Mammary epithelial cell (primary cell): Measurements from ENCODE around the gene TLR3.

ENCODE experiments used
- EZH2 ChIP-seq: IDR thresholded peaks from 2 replicates; pipeline ENCODE4 v1.6.1; 2012; ENCODE audit warnings: low read length, inconsistent platforms, borderline replicate concordance
- TF ChIP-seq, protein P1 (sequence below), 2 donors: IDR thresholded peaks in 1 of 2; conservative IDR thresholded peaks in 1 of 2; 2 replicates each; pipeline ENCODE4 v1.5.1; 2011 to 2012; ENCODE audit warnings: inconsistent platforms in 2 of 2, low read length in 2 of 2, mild to moderate bottlenecking in 2 of 2, control low read depth in 1 of 2, low read depth in 1 of 2; ENCODE audit not compliant: insufficient read depth in 1 of 2; ENCODE audit errors: extremely low read depth in 1 of 2

- TF ChIP-seq, protein P1, sequence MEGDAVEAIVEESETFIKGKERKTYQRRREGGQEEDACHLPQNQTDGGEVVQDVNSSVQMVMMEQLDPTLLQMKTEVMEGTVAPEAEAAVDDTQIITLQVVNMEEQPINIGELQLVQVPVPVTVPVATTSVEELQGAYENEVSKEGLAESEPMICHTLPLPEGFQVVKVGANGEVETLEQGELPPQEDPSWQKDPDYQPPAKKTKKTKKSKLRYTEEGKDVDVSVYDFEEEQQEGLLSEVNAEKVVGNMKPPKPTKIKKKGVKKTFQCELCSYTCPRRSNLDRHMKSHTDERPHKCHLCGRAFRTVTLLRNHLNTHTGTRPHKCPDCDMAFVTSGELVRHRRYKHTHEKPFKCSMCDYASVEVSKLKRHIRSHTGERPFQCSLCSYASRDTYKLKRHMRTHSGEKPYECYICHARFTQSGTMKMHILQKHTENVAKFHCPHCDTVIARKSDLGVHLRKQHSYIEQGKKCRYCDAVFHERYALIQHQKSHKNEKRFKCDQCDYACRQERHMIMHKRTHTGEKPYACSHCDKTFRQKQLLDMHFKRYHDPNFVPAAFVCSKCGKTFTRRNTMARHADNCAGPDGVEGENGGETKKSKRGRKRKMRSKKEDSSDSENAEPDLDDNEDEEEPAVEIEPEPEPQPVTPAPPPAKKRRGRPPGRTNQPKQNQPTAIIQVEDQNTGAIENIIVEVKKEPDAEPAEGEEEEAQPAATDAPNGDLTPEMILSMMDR (conservative IDR thresholded peaks at IDR 0.05 in 1 of 2, IDR thresholded peaks at IDR 0.05 in 1 of 2; ENCODE audit: extremely low read depth in 1 of 2, insufficient read depth in 1 of 2, low read depth in 1 of 2, low read length in 2 of 2), result no peak
- no peak for TF ChIP-seq EZH2
Observed at GRCh38 chr4:186097386-186097785, 28.4 kb downstream of the TLR3 start.
